22Rv1 (cell line): ENCODE measurements around the gene THAP3.

Source experiments
- ZFX ChIP-seq: fragments of 450-650 bp; IDR thresholded peaks from 2 replicates; pipeline ENCODE4 v1.6.1; 2017; ENCODE audit warnings: antibody characterized with exemption, borderline replicate concordance
- TF ChIP-seq, protein P1 (sequence below): fragments of 450-650 bp; IDR thresholded peaks from 2 replicates; pipeline ENCODE4 v1.5.1; 2017; ENCODE audit warnings: mild to moderate bottlenecking

DNA sequence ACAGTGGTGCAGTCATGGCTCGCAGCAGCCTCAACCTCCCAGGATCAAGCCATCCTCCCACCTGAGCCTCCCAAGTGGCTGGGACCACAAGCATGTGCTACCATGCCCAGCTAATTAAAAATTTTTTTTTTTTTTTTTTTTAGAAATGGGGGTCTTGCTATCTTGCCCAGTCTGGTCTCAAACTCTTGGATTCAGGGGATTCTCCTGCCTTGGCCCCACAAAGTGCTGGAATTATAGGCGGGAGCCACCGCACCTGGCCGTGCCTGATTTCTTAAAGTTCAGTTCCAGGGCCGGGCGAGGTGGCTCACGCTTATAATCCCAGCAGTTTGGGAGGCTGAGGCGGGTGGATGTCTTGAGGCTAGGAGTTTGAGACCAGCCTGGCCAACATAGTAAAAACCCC is 6.4 kb downstream of the THAP3 start:
- TF ChIP-seq, protein P1, sequence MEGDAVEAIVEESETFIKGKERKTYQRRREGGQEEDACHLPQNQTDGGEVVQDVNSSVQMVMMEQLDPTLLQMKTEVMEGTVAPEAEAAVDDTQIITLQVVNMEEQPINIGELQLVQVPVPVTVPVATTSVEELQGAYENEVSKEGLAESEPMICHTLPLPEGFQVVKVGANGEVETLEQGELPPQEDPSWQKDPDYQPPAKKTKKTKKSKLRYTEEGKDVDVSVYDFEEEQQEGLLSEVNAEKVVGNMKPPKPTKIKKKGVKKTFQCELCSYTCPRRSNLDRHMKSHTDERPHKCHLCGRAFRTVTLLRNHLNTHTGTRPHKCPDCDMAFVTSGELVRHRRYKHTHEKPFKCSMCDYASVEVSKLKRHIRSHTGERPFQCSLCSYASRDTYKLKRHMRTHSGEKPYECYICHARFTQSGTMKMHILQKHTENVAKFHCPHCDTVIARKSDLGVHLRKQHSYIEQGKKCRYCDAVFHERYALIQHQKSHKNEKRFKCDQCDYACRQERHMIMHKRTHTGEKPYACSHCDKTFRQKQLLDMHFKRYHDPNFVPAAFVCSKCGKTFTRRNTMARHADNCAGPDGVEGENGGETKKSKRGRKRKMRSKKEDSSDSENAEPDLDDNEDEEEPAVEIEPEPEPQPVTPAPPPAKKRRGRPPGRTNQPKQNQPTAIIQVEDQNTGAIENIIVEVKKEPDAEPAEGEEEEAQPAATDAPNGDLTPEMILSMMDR: no peak
- no peak for TF ChIP-seq ZFX
